Panc1 (cell line): ENCODE measurements around the gene IFITM2.

Experiments
- CTCF ChIP-seq: fragments of 450-650 bp; IDR thresholded peaks from 2 replicates; pipeline ENCODE4 v1.5.1; 2017; ENCODE audit warnings: mild to moderate bottlenecking
- POLR2AphosphoS5 ChIP-seq: IDR thresholded peaks from 2 replicates; pipeline ENCODE4 v1.6.1; 2012; ENCODE audit warnings: mild to moderate bottlenecking, low read depth, low read length, moderate library complexity
- REST ChIP-seq, 2 experiments: IDR thresholded peaks; 2 replicates each; pipeline ENCODE4 v1.6.1; 2011 to 2012; ENCODE audit warnings: low read depth in 2 of 2, control low read depth in 1 of 2, low read length in 1 of 2, mild to moderate bottlenecking in 1 of 2, moderate library complexity in 1 of 2; ENCODE audit not compliant: insufficient read depth in 1 of 2
- SIN3A ChIP-seq: IDR thresholded peaks from 2 replicates; pipeline ENCODE4 v1.6.1; 2012; ENCODE audit warnings: low read depth, mild to moderate bottlenecking, low read length, moderate library complexity, borderline replicate concordance; ENCODE audit not compliant: insufficient read depth
- TCF7L2 ChIP-seq: IDR thresholded peaks from 2 replicates; pipeline ENCODE4 v1.6.1; 2011; ENCODE audit warnings: mild to moderate bottlenecking, low read depth, low read length, inconsistent platforms

GRCh38 chr11:278001-278951, 29.3 kb upstream of the IFITM2 start, which contains the start of gene NLRP6:
- TF ChIP-seq CTCF, result no peak
- no peak for TF ChIP-seq REST (IDR thresholded peaks at IDR 0.05; ENCODE audit: insufficient read depth in 1 of 2, low read depth in 2 of 2, low read length in 1 of 2)
- no peak for TF ChIP-seq SIN3A
- TF ChIP-seq POLR2AphosphoS5, result no peak
- no peak for TF ChIP-seq TCF7L2
